Mucosa of gallbladder (tissue), 1 donor: Measurements from ENCODE around the gene MLX. TPM values are rescaled to one million over a fixed set of nuclear protein-coding genes. Genes with fewer than 3 reads are reported as not detected.
"Not testable (repeated sequence)": the region's sequence is repeated elsewhere in the genome, so short reads cannot be mapped to it uniquely, and the experiment has no call there.

Source experiments
- DNase-seq: peaks from one replicate; pipeline ENCODE4 v3.0.0-alpha.2; 2020; ENCODE audit warnings: low spot score
- total RNA-seq: library from RNA; stranded (reverse); gene quantifications from one replicate; pipeline ENCODE4 v1.2.1, GENCODE V29; 2021
- donor health status: DM: no; HTN: no; CAD: no.

The MLX gene
- total RNA-seq, 1 donor from 2014 or later = 54.0 TPM

DNA sequence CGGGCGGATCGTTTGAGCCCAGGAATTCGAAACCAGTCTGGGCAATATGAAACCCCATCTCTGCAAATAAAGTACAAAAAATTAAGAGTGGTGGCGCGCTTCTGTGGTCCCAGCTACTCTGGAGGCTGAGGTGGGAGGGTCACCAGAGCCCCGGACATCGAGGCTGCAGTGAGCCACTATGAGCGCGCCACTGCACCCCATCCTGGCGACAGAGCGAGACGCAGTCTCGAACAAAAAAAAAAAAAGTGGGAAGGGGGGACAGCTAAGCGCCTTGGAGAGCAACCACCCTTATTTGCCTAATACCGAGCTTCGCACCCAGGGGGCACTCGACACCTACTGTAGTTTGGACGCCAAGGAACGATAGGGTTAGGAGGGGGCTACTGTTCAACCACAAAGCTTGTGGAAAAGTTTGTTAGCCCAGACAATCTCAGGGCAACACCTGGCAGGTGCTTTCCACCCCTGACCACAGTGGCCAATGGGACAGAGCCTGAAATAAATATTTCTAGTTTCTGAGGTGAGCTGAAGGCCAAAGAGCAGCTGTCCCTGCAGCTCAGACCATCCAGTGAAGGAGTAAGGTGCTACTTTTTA is 11.5 kb downstream of the MLX start:
- DNase-seq = peak; percentile 72

DNA sequence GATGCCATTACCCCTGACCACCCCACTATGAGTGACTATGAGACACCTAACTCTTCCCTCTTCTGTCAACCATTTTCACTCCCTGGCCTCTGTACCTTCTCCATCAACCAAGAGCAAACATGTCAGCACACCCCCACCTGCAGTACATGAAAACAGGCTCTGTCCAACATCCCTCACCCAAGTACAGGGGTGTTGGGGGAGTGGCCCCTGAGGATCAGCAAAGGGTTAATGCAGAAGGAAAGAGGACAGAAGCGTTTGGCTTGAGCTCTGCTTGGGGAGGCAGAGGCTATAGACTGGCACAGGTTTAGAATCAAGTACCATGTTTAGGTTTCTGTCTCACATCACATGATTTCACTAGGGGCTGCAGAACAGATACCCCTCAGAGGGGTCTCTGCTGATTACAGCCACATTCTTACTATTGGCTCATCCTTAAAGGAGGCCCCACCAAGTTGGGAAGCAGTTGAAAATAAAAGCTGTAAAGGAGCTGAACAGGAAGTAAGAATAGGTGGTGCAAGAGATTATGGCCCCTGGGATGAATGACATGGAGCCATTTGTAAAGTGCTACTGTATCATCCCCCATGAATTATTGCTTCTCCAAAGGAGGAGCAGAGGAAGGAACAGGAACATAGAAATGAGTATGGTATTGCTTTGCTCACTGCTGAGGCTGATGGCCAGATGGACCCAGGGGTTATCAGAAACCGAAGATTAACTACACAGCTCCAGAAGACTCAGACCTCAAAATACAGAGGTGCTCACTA is 13.1 kb downstream of the MLX start:
- DNase-seq = no peak

- DNase-seq = no peak
These were observed 14.9 kb downstream of the MLX start for GRCh38 chr17:42581744-42582270.

- no peak for DNase-seq
These were observed 18.0 kb downstream of the MLX start for GRCh38 chr17:42584880-42585279.

DNA sequence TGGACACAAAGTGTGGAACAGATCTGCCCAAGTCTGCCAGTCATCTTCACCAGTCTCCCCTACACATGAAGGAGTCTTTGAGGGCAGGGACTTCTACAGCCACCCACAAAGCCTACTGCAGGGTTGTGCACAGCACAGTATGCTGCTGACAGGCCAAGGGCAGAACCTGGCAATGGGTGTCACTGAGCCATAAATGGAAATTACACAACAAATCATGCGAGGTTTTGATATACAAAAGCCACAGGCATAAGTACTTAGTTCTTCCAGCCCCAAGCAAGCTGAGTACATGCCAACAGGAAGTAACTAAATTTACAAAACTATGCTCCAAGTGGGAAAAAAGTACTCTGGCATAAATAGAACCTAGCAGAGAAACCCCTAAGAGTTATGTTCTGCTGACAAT is 18.5 kb downstream of the MLX start:
- no peak for DNase-seq

DNA sequence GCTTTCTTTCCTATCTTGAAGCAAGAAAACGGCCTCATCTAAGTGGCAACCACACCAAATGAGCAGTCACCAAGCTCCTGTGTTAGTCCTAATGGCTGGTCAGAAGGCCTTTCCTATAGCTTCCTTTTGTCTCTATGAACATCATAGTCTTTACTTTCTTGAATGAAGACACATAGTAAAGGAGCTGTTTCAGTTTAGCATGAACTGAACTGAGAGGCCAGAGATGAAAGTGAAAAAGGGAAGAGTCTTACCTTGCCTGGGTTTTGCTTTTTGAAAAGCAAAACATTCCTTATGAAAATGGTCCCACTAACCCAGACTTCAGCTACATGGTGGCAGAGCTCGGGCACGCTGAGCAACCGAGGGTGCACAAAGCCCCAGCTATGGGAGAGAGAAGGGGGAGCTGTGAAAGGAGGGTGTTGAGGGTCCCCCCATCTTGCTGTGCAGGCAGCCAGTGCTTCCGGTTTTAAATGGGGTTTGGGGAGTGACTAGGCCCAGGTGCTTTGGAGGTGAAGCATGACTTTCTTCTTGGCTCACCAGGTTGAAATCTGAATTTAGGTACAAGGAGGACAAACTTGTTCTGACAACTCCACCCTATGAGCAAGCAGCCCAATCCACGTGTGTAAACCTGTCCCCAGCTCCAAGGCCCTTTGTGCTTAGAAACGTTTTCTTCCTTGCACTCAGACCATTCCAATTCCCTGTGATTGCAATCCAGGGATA is 19.8 kb downstream of the MLX start:
- no peak for DNase-seq

GRCh38 chr17:42590886-42591285 is 24.0 kb downstream of the MLX start:
- DNase-seq = no peak

GRCh38 chr17:42591411-42591810 is 24.5 kb downstream of the MLX start:
- DNase-seq = no peak

- no peak for DNase-seq
These were observed 29.5 kb downstream of the MLX start for GRCh38 chr17:42596386-42596785.

- DNase-seq = no peak
These were observed 32.0 kb downstream of the MLX start for GRCh38 chr17:42598905-42599304.

GRCh38 chr17:42603318-42603717 is 36.4 kb downstream of the MLX start:
- DNase-seq = no peak

GRCh38 chr17:42607769-42608168 is 40.9 kb downstream of the MLX start:
- no peak for DNase-seq

GRCh38 chr17:42608305-42609181 is 41.6 kb downstream of the MLX start:
- DNase-seq = no peak

DNA sequence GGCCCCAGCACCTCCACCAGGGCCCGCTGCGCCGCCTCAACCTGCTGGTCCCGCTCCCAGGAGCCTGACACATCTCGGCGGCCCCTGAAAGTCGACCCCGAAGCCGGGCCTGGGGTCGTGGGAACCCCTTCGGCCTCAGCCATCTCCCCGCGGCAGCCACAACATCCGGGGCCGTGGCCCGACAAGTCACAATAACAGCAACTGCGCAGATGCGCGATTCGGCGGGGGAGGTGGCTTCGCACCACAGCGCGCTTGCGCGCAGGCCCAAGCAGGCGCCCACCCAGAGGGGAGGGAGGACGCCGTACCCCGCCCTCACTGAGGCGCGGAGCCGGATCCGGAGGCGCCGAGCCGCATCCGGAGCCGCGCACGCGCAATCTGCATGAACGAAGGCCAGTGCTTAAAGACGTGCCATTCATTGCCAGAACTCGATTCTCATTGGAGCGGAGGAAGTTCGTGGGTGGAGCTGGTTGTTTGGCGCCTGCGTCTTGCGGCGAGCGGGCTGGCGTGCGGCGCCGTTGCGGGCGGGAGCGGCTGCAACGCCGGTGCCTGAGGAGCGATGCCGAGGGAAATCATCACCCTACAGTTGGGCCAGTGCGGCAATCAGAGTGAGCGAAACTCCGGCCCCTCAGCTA is 42.4 kb downstream of the MLX start, which contains the start of the genes RETREG3 and TUBG1:
Gene RETREG3, minus strand, starts transcription at position 193 of the 632 bp plus-strand sequence. Its CDS starts 50 bp downstream, at position 143.
Gene TUBG1, plus strand, starts transcription at position 502 of the 632 bp plus-strand sequence. Its CDS starts 55 bp downstream, at position 557.
- peak; percentile 99 for DNase-seq

DNA sequence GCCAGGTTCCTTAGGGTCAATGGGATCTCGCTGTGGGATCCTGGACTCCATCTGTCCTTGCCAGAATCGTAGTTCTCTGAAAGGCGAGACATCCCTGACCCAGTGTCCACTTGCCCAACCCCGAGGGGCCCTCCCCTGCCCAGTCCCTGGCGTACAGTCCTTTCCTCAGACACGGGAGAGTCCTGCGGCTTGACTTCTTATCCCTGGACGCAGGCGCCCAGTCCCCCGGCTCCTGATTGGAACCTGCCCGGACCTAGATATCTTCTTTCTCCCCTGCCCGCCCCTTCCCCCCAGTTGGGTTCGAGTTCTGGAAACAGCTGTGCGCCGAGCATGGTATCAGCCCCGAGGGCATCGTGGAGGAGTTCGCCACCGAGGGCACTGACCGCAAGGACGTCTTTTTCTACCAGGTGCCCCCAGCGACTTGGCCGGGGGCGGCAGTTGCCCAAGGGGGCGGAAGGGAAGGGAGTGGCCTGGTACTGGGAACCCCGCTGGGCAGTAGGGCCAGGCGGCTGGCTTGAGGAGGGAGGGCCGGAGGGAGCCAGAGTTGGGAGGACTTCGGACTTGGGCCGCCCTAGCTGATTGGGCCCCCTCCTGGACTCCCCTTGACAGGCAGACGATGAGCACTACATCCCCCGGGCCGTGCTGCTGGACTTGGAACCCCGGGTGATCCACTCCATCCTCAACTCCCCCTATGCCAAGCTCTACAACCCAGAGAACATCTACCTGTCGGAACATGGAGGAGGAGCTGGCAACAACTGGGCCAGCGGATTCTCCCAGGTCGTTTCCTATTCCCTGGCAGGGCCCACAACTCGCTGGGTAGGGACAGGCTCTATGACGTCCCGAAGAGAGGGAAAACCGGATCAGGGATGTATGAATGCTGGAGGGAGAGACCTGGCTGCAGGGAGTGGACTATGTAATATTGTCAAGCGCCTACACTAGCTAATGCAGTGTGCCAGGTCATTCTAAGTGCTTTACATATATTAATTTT is 43.2 kb downstream of the MLX start:
- not testable (repeated sequence) for DNase-seq

DNA sequence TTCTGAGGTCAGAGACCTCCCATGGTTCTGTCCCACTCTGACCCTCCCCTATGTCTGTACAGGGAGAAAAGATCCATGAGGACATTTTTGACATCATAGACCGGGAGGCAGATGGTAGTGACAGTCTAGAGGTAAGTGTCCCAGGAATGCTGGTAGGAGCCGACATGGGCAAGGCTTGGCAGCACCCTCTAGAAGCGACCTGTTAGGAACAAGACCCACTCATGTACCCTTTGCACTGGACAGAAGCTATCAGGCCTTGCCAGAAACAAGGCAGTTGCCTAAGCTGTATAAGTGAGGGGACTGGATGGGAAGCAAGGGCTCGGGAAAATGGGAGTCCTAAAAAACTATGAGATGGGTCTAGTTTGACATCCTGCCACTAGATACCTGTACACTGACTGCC is 45.1 kb downstream of the MLX start:
- DNase-seq = no peak

DNA sequence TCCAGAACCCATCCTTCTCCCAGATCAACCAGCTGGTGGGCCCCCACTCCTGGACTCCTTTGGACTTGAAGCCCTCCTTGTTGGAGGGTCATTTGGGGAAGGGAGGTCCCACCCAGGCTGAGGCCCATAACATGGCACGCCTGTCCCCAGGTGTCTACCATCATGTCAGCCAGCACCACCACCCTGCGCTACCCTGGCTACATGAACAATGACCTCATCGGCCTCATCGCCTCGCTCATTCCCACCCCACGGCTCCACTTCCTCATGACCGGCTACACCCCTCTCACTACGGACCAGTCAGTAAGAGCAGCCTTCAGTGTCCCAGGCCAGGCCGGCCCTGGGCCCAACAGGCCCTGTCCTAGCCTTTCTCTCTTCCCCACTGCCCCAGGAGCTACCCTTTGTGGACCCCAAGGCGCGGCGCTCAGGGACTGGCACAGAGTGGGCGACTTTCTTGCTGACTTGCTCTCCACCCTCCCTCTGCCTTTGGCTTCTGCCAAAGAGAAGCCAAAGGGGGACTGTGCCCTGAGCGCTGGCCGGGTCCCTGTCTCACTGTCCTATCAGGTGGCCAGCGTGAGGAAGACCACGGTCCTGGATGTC is 46.9 kb downstream of the MLX start:
- no peak for DNase-seq

- no peak for DNase-seq
These were observed 51.1 kb downstream of the MLX start for GRCh38 chr17:42617956-42618431.
